Smooth muscle cell (in vitro differentiated cells): ENCODE data around the gene ALB. TPM values are rescaled to one million over a fixed set of nuclear protein-coding genes. Genes with fewer than 3 reads are reported as not detected.

Experiments used
- DNase-seq: peaks from one replicate; lab custom pipeline; 2025; ENCODE audit not compliant: unreplicated experiment; lab: John Stamatoyannopoulos, UW
- H2AFZ ChIP-seq: fragments of 200-600 bp; sonication (generic); 2 replicates; pipeline ENCODE4 v1.6.0; 2016; ENCODE audit warnings: antibody characterized with exemption, low read depth, mild to moderate bottlenecking
- H3F3A ChIP-seq: fragments of 200-600 bp; sonication (generic); 2 replicates; pipeline ENCODE4 v1.6.0; 2017; ENCODE audit warnings: antibody characterized with exemption, low read depth
- H3K27ac ChIP-seq: fragments of 200-600 bp; sonication (generic); 2 replicates; pipeline ENCODE4 v1.5.1; 2016; ENCODE audit warnings: low read depth, mild to moderate bottlenecking
- H3K27me3 ChIP-seq: fragments of 200-600 bp; sonication (generic); 2 replicates; pipeline ENCODE4 v1.6.1; 2016; ENCODE audit warnings: low read depth, mild to moderate bottlenecking
- H3K36me3 ChIP-seq: fragments of 200-600 bp; sonication (generic); 2 replicates; pipeline ENCODE4 v1.5.1; 2016; ENCODE audit warnings: low read depth
- H3K4me1 ChIP-seq: fragments of 200-600 bp; sonication (generic); 2 replicates; pipeline ENCODE4 v1.5.1; 2016; ENCODE audit warnings: low read depth
- H3K4me2 ChIP-seq: fragments of 200-600 bp; sonication (generic); 2 replicates; pipeline ENCODE4 v1.6.0; 2016; ENCODE audit warnings: mild to moderate bottlenecking
- H3K4me3 ChIP-seq: fragments of 200-600 bp; sonication (generic); 2 replicates; pipeline ENCODE4 v1.5.1; 2016; ENCODE audit warnings: mild to moderate bottlenecking
- H3K79me2 ChIP-seq: fragments of 200-600 bp; sonication (generic); 2 replicates; pipeline ENCODE4 v1.6.0; 2016; ENCODE audit warnings: low read depth, mild to moderate bottlenecking
- H3K9ac ChIP-seq: fragments of 200-600 bp; sonication (generic); 2 replicates; pipeline ENCODE4 v1.6.0; 2016; ENCODE audit warnings: low read depth
- H3K9me3 ChIP-seq: fragments of 200-600 bp; sonication (generic); replicated peaks from 2 replicates; pipeline ENCODE4 v1.5.1; 2016; ENCODE audit warnings: low read depth
- H4K20me1 ChIP-seq: fragments of 200-600 bp; sonication (generic); 2 replicates; pipeline ENCODE4 v1.6.0; 2016; ENCODE audit warnings: low read depth
- CTCF ChIP-seq: fragments of 200-600 bp; sonication (generic); IDR thresholded peaks from 2 replicates; pipeline ENCODE4 v1.5.1; 2017; ENCODE audit warnings: borderline replicate concordance, mild to moderate bottlenecking, antibody characterized with exemption; ENCODE audit not compliant: insufficient read depth, poor library complexity, severe bottlenecking
- WGBS: methylation state at CpG from one replicate; pipeline ENCODE4 v1.1.7; 2016; ENCODE audit warnings: low lambda C conversion rate; 5-methylcytosine and 5-hydroxymethylcytosine counted together
- polyA plus RNA-seq: library from polyadenylated mRNA; unstranded; fragments of >200 nt; fragmentation: Nextera tagmentation; extraction: Ambion mirVana; gene quantifications from 2 replicates; pipeline ENCODE4 v1.2.1, GENCODE V29; 2016
- total RNA-seq: library from RNA; depleted of rRNA; stranded (reverse); fragments of >200 nt; gene quantifications from 2 replicates; pipeline ENCODE4 v1.2.3, GENCODE V29; 2014

The ALB gene
- total and polyA plus RNA-seq, 2 experiments from 2014 or later, result 0.85 to 4.8 TPM

- H3K4me1 ChIP-seq, result no peaks in the 10 kb centered on the region
- no peak overlapping the region for H3K9ac ChIP-seq
- H3K4me2 ChIP-seq, result no peak overlapping the region
- H4K20me1 ChIP-seq, result no peaks in the 10 kb centered on the region
- H3F3A ChIP-seq, result no peaks in the 10 kb centered on the region
- H3K27me3 ChIP-seq, result no peaks in the 10 kb centered on the region
- no peak overlapping the region for H3K4me3 ChIP-seq
- TF ChIP-seq CTCF, result no peak
- H3K36me3 ChIP-seq, result no peaks in the 10 kb centered on the region
- no peaks in the 10 kb centered on the region for H3K9me3 ChIP-seq
- DNase-seq, result no peak
- H2AFZ ChIP-seq, result no peak overlapping the region
- no peaks in the 10 kb centered on the region for H3K79me2 ChIP-seq
- no peak overlapping the region for H3K27ac ChIP-seq
- WGBS, result 90% methylated on average over 5 of the region's 5 CpGs
Observed at GRCh38 chr4:73396993-73397972, 6.8 kb upstream of the ALB start.

DNA sequence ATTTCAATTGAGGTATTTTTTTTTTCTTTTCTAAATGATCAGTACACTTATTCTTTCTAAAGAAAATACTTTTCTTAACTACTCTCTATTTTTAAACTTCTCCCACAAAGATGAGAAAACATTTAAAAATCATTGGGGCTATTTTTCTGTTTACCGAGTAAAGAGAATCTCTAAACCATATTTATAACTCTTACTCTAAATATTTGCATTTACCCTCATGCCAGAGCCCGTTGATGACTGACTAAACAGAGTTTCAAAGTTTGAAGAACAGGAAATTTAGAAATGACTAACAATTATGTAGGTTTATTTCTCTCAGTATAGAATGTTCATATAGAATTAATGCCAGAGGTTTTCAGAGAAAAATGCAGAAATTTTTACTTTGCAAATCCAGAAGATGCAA, 2.7 kb upstream of the ALB start:
- Histone ChIP-seq H3K9ac (no peak overlapping the region), H3K27ac (no peak overlapping the region), H3K9me3 (no peaks in the 10 kb centered on the region), H3K79me2 (no peaks in the 10 kb centered on the region), H2AFZ (no peak overlapping the region), H3K4me2 (no peak overlapping the region), H3K4me3 (no peak overlapping the region), H3F3A (no peaks in the 10 kb centered on the region), H3K4me1 (no peaks in the 10 kb centered on the region), H3K27me3 (no peaks in the 10 kb centered on the region), H4K20me1 (no peaks in the 10 kb centered on the region), H3K36me3 (no peaks in the 10 kb centered on the region)
- no peak for TF ChIP-seq CTCF
- DNase-seq, result no peak
- 91% methylated on average over 2 of the region's 2 CpGs for WGBS

DNA sequence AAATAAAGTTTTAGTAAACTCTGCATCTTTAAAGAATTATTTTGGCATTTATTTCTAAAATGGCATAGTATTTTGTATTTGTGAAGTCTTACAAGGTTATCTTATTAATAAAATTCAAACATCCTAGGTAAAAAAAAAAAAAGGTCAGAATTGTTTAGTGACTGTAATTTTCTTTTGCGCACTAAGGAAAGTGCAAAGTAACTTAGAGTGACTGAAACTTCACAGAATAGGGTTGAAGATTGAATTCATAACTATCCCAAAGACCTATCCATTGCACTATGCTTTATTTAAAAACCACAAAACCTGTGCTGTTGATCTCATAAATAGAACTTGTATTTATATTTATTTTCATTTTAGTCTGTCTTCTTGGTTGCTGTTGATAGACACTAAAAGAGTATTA, 370 bp downstream of the ALB start:
- no peak overlapping the region for H3K4me3 ChIP-seq
- WGBS, result 93% methylated on average over 1 of the region's 1 CpG
- no peak overlapping the region for H2AFZ ChIP-seq
- no peak overlapping the region for H3K27ac ChIP-seq
- H3K4me2 ChIP-seq, result no peak overlapping the region
- no peak for TF ChIP-seq CTCF
- no peaks in the 10 kb centered on the region for H3K27me3 ChIP-seq
- H3F3A ChIP-seq, result no peaks in the 10 kb centered on the region
- H3K9me3 ChIP-seq, result no peaks in the 10 kb centered on the region
- no peaks in the 10 kb centered on the region for H4K20me1 ChIP-seq
- H3K79me2 ChIP-seq, result no peaks in the 10 kb centered on the region
- no peaks in the 10 kb centered on the region for H3K4me1 ChIP-seq
- DNase-seq, result no peak
- H3K36me3 ChIP-seq, result no peaks in the 10 kb centered on the region
- H3K9ac ChIP-seq, result no peak overlapping the region
